GM18861 (cell line): ENCODE results near the gene F10.

ENCODE experiments used
- ATAC-seq: cut with Tn5 transposase; IDR thresholded peaks from one replicate; pipeline ENCODE4 v1.9.1; 2021; ENCODE audit not compliant: unreplicated experiment

The F10 gene

GRCh38 chr13:113129921-113130750 is 7.5 kb downstream of the F10 start:
- no peak for ATAC-seq

GRCh38 chr13:113135281-113135760 is 12.7 kb downstream of the F10 start:
- ATAC-seq: no peak

GRCh38 chr13:113137691-113138298 is 15.2 kb downstream of the F10 start:
- ATAC-seq: no peak

- ATAC-seq: no peak
Measured at GRCh38 chr13:113138792-113139551, 16.4 kb downstream of the F10 start.

DNA sequence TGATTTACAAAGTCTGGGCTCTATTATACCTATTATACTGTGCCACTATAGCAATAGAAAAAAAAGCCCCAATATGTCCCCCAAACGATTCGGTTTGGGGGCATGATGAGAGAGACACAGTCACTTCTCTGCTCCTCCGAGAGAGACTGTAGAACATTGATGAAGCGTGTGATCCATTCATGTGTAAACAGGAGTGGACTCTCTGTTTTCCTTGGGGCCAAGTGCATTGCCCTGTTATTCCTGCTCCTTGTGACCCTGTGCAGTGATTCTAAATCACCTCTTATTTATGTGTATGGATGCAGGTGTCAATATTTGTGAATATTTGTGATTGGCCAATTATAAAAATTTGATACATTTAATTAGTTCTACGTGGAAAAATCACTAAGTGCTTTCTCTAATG is 17.0 kb downstream of the F10 start:
- ATAC-seq: no peak

DNA sequence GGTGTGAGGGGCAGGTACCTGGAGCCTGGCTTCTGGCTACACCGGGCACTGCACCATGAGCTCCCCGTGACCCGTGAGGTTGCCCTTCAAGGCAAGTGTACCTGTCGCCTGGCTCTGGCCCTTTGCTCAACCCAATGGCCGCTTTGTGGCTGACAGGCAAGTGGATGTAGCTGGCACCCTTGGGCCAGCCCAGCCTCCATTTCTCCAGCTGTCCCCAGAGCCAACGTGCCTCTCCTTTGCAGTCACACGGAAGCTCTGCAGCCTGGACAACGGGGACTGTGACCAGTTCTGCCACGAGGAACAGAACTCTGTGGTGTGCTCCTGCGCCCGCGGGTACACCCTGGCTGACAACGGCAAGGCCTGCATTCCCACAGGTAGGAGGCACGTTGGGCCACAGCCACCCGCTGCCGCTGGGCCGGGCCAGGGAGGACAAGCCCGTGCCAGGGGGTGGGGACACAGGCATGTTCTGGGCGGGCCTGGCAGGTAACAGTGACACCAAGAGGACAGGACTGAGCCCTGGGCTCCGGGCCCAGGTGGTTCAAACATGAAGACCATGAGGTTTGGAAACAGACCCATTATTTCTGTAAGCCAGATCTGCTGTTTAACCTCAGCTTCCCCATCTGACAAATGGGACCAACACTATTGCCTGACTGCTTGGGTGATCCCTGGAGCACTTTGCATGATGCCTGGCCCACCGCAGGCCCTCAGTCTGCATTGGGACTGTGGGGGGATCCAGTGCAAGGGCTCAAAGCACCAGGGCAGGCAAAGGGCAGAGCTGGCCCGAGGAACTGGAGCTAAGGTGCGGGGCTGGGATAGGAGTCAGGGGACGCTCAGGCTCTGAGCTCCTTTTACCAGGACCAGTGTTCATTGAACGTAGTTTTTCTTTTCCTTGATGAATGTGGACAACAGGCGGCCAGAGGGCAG is 18.3 kb downstream of the F10 start:
- ATAC-seq: no peak

DNA sequence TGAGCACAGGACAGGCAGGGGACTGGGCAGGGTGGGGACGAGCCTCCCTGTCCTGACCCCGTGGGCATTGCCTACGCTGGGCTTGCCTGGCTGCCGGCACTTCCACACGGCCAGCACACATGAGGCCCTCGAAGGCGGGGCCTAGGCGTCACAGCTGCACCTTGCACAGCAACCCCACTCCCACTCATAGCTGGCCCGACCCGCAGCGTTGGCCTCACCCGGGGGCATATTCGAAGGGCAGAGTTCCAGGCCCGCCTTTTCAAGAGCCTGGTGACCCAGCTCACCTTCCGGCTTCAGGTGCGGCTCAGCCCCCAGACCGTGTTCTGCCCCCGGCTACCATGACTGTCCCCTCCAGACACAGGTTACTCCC is 19.0 kb downstream of the F10 start:
- ATAC-seq: no peak

GRCh38 chr13:113142876-113143275 is 20.3 kb downstream of the F10 start:
- ATAC-seq: no peak

DNA sequence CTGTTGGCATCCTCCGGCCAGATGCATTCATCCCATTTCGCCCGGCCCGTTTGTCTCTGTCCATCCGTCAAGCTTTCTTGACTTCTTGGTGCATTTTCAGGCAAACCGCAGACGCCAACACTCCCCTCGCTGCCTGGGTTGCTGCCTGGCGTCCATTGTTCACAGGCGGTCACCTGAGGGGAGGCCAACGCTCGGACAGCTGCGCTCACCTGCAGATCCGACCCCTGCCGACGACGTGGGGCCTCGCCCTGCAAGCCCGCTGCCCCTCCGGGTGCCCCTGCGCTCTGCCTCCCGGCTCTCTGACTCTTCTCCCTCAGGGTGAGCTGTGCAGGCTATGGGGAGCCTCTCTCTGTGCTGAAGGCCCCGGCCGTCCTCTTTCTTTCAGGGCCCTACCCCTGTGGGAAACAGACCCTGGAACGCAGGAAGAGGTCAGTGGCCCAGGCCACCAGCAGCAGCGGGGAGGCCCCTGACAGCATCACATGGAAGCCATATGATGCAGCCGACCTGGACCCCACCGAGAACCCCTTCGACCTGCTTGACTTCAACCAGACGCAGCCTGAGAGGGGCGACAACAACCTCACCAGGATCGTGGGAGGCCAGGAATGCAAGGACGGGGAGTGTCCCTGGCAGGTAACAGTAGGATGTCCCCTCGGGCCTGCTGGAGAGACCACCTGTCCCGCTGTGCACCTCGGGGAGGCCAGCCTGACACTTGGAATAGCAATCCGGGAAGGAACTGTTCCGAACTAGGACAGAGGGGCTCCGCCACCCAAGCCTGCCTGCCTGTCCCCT is 21.1 kb downstream of the F10 start:
- ATAC-seq: no peak

- ATAC-seq: no peak
Measured at GRCh38 chr13:113144255-113144629, 21.6 kb downstream of the F10 start.

DNA sequence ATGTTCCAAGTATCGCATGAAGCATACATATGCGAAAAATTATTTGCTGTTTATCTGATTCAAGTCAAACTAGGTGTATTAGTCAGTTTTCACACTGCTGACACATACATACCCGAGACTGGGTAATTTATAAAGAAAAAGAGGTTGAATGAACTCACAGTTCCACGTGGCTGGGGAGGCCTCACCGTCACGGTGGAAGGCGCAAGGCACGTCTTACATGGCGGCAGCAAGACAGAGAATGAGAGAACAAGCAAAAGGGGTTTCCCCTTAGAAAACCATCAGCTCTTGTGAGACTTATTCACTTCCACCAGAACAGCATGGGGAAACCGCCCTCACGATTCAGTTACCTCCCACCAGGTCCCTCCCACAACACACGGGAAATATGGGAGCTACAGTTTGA is 22.9 kb downstream of the F10 start:
- ATAC-seq: no peak

- no peak for ATAC-seq
Measured at GRCh38 chr13:113145911-113146598, 23.5 kb downstream of the F10 start.

DNA sequence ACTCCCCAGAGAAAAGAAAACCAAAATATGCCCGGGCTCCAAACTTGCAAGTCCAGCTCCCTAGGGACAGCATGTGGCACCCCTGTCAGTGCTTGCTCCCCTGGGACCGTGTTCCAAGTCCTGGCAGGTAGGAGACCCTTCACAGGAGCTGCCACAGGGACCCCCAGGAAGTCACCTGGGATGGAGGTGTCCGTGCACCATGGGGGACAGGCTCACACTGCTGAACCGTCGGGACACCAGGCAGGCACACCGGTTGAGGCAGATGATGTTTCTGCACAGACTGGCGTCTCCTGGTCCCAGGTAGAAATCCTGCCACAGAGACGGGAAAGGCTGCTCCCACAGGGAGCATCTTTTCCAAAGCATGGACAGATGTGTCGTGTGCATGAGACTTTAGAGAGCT is 24.2 kb downstream of the F10 start:
- ATAC-seq: no peak

DNA sequence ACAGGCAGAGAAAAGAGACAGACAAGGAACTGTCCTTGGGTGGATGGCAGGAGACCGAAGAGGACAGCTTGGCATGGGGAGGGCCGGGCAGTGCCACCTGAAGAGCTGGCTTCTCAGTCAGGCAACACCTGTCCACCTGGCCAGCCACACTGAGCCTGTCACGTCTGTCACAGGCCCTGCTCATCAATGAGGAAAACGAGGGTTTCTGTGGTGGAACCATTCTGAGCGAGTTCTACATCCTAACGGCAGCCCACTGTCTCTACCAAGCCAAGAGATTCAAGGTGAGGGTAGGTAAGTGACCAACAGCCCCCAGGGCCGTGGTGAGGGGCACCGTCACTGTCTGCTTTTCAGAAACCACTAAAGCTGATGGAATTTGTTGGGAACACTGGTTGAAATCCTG is 24.6 kb downstream of the F10 start:
- no peak for ATAC-seq

- ATAC-seq: no peak
Measured at GRCh38 chr13:113148407-113148806, 25.8 kb downstream of the F10 start.

GRCh38 chr13:113148940-113149503 is 26.4 kb downstream of the F10 start:
- no peak for ATAC-seq

- no peak for ATAC-seq
Measured at GRCh38 chr13:113149711-113150549, 27.3 kb downstream of the F10 start.
